ENCODE measurements around the gene TERB1.

TERB1 gene

DNA sequence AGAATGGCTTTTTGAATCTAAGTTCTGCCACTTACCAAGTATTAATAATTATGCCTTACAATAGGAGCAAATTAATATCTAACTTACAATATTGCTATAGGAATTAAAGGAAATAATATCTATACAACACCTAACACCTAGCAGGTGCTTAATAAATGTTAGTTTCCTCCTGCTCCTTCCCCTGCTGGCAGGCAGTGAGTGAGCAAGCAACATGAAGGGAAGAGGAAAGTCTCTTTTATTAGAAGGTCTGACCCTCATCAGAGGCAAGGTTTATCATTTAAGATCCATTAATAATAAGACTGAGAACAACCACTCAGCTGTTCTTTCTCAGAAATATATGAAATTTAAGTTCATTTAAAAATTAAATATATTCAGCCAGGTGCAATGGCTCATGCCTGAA lies 43.3 kb downstream of the TERB1 start:
- ChIA-PET POLR2A (no interaction called here), CTCF (no interaction called here)
- no peaks in the 10 kb centered on the region for H3K4me1 ChIP-seq (ENCODE audit: control insufficient read depth, insufficient read depth, low read length)
- TF ChIP-seq ZFP3 (tag by site-specific recombination; IDR thresholded peaks at IDR 0.05; ENCODE audit: low read depth) (no peak), ZNF530 (tag by site-specific recombination; IDR thresholded peaks at IDR 0.05; ENCODE audit: low read depth) (no peak), ZNF10 (tag by site-specific recombination; IDR thresholded peaks at IDR 0.05) (peak; percentile 74; the same call in 1 of the 2 replicates), ZNF214 (tag by site-specific recombination; IDR thresholded peaks at IDR 0.05; ENCODE audit: borderline replicate concordance) (no peak)
- no peak overlapping the region for H3K4me3 ChIP-seq (ENCODE audit: low read depth, low read length)
- H3K27ac ChIP-seq (ENCODE audit: extremely low read depth, low read depth, low read length), result no peak overlapping the region
- H3K36me3 ChIP-seq (ENCODE audit: control insufficient read depth in 2 of 2, insufficient read depth in 1 of 2, low read length in 2 of 2), result no peaks in the 10 kb centered on the region
- no peaks in the 10 kb centered on the region for H3K9me3 ChIP-seq (ENCODE audit: control insufficient read depth, insufficient read depth, low read depth, low read length)

DNA sequence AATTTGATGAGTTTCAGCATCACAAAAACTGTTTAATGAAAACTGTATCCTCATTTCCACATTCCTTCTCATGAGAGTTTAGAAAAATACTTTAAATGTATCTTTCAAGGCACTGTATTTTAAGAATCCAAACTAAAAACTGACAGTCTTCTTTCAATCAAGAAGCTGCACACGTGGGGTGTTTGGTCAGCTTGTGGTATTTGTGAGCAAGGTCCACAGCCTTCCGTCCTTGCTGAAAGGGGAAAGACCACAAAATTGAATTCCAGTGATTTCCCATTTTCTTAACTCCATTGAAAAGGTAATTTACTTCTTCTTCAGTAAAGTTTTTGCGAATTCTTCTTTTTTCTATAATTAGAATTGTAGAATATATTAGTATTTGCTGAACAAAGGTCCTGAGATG lies 46.6 kb downstream of the TERB1 start:
- POLR2A ChIA-PET, result no interaction called here
- H3K27ac ChIP-seq (ENCODE audit: extremely low read depth, low read depth, low read length), result no peak overlapping the region
- TF ChIP-seq, protein P1, sequence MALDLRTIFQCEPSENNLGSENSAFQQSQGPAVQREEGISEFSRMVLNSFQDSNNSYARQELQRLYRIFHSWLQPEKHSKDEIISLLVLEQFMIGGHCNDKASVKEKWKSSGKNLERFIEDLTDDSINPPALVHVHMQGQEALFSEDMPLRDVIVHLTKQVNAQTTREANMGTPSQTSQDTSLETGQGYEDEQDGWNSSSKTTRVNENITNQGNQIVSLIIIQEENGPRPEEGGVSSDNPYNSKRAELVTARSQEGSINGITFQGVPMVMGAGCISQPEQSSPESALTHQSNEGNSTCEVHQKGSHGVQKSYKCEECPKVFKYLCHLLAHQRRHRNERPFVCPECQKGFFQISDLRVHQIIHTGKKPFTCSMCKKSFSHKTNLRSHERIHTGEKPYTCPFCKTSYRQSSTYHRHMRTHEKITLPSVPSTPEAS (tag by site-specific recombination; IDR thresholded peaks at IDR 0.05), result no peak
- no peak for TF ChIP-seq ZNF623 (tag by site-specific recombination; IDR thresholded peaks at IDR 0.05)
- TF ChIP-seq, protein P2, sequence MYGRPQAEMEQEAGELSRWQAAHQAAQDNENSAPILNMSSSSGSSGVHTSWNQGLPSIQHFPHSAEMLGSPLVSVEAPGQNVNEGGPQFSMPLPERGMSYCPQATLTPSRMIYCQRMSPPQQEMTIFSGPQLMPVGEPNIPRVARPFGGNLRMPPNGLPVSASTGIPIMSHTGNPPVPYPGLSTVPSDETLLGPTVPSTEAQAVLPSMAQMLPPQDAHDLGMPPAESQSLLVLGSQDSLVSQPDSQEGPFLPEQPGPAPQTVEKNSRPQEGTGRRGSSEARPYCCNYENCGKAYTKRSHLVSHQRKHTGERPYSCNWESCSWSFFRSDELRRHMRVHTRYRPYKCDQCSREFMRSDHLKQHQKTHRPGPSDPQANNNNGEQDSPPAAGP (tag by site-specific recombination; IDR thresholded peaks at IDR 0.05), result no peak
- no peak for TF ChIP-seq EGR2 (tag by site-specific recombination; IDR thresholded peaks at IDR 0.05; ENCODE audit: low read depth)
- no peak for TF ChIP-seq ZFP37 (tag by site-specific recombination; IDR thresholded peaks at IDR 0.05)
- TF ChIP-seq ZNF530 (tag by site-specific recombination; IDR thresholded peaks at IDR 0.05; ENCODE audit: low read depth), result no peak
- TF ChIP-seq, protein P3, sequence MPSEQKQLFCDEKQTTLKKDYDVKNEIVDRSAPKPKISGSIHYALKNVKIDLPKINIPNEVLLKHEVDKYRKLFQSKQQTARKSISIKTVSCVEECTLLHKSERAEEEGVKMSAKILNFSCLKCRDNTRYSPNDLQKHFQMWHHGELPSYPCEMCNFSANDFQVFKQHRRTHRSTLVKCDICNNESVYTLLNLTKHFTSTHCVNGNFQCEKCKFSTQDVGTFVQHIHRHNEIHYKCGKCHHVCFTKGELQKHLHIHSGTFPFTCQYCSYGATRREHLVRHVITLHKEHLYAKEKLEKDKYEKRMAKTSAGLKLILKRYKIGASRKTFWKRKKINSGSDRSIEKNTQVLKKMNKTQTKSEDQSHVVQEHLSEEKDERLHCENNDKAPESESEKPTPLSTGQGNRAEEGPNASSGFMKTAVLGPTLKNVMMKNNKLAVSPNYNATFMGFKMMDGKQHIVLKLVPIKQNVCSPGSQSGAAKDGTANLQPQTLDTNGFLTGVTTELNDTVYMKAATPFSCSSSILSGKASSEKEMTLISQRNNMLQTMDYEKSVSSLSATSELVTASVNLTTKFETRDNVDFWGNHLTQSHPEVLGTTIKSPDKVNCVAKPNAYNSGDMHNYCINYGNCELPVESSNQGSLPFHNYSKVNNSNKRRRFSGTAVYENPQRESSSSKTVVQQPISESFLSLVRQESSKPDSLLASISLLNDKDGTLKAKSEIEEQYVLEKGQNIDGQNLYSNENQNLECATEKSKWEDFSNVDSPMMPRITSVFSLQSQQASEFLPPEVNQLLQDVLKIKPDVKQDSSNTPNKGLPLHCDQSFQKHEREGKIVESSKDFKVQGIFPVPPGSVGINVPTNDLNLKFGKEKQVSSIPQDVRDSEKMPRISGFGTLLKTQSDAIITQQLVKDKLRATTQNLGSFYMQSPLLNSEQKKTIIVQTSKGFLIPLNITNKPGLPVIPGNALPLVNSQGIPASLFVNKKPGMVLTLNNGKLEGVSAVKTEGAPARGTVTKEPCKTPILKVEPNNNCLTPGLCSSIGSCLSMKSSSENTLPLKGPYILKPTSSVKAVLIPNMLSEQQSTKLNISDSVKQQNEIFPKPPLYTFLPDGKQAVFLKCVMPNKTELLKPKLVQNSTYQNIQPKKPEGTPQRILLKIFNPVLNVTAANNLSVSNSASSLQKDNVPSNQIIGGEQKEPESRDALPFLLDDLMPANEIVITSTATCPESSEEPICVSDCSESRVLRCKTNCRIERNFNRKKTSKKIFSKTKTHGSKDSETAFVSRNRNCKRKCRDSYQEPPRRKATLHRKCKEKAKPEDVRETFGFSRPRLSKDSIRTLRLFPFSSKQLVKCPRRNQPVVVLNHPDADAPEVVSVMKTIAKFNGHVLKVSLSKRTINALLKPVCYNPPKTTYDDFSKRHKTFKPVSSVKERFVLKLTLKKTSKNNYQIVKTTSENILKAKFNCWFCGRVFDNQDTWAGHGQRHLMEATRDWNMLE (tag by site-specific recombination; conservative IDR thresholded peaks at IDR 0.05; ENCODE audit: low read depth), result no peak
- no peak for TF ChIP-seq ZFP69B (tag by site-specific recombination; IDR thresholded peaks at IDR 0.05)
- TF ChIP-seq, protein P4, sequence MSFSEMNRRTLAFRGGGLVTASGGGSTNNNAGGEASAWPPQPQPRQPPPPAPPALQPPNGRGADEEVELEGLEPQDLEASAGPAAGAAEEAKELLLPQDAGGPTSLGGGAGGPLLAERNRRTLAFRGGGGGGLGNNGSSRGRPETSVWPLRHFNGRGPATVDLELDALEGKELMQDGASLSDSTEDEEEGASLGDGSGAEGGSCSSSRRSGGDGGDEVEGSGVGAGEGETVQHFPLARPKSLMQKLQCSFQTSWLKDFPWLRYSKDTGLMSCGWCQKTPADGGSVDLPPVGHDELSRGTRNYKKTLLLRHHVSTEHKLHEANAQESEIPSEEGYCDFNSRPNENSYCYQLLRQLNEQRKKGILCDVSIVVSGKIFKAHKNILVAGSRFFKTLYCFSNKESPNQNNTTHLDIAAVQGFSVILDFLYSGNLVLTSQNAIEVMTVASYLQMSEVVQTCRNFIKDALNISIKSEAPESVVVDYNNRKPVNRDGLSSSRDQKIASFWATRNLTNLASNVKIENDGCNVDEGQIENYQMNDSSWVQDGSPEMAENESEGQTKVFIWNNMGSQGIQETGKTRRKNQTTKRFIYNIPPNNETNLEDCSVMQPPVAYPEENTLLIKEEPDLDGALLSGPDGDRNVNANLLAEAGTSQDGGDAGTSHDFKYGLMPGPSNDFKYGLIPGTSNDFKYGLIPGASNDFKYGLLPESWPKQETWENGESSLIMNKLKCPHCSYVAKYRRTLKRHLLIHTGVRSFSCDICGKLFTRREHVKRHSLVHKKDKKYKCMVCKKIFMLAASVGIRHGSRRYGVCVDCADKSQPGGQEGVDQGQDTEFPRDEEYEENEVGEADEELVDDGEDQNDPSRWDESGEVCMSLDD (tag by site-specific recombination; IDR thresholded peaks at IDR 0.05), result no peak
- TF ChIP-seq, protein P5, sequence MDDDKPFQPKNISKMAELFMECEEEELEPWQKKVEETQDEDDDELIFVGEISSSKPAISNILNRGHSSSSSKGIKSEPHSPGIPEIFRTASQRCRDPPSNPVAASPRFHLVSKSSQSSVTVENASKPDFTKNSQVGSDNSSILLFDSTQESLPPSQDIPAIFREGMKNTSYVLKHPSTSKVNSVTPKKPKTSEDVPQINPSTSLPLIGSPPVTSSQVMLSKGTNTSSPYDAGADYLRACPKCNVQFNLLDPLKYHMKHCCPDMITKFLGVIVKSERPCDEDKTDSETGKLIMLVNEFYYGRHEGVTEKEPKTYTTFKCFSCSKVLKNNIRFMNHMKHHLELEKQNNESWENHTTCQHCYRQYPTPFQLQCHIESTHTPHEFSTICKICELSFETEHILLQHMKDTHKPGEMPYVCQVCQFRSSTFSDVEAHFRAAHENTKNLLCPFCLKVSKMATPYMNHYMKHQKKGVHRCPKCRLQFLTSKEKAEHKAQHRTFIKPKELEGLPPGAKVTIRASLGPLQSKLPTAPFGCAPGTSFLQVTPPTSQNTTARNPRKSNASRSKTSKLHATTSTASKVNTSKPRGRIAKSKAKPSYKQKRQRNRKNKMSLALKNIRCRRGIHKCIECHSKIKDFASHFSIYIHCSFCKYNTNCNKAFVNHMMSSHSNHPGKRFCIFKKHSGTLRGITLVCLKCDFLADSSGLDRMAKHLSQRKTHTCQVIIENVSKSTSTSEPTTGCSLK (tag by site-specific recombination; IDR thresholded peaks at IDR 0.05), result no peak
- no peak for TF ChIP-seq SP7 (tag by site-specific recombination; IDR thresholded peaks at IDR 0.05)
- H3K9me3 ChIP-seq (ENCODE audit: control insufficient read depth, insufficient read depth, low read depth, low read length), result no peaks in the 10 kb centered on the region
- peaks cover 5% of the 10 kb centered on the region for H3K4me1 ChIP-seq (ENCODE audit: control insufficient read depth, insufficient read depth, low read length)
- H3K4me3 ChIP-seq (ENCODE audit: low read depth, low read length), result no peak overlapping the region
- CTCF ChIA-PET, result interaction anchor here (0.8 to 4.3 kb wide), 4 partner anchors 14 to 104 kb away, joined by 3 to 16 read pairs (median 9); partner anchors contain the start of gene NAE1
- H3K36me3 ChIP-seq (ENCODE audit: control insufficient read depth in 2 of 2, insufficient read depth in 1 of 2, low read length in 2 of 2), result peaks cover 0 to 7% of the 10 kb centered on the region in 2 experiments; a peak in 1 of 3 replicates

Data from HEK293 (cell line).